Muscle of leg (tissue), 11 donors: ENCODE results near the gene NFIB. TPM values are rescaled to one million over a fixed set of nuclear protein-coding genes. Genes with fewer than 3 reads are reported as not detected.
A peak's percentile ranks its signal among the peaks of the same experiment; 100 is the strongest.

Experiments
- DNase-seq: peaks from one replicate; pipeline ENCODE4 v3.0.0; 2013
- H3K27ac ChIP-seq: one replicate; pipeline ENCODE4 v1.5.1; 2013; ENCODE audit warnings: mild to moderate bottlenecking, low read length, control low read depth
- H3K27me3 ChIP-seq: one replicate; pipeline ENCODE4 v1.6.1; 2013; ENCODE audit warnings: low read length; ENCODE audit not compliant: control insufficient read depth, insufficient read depth
- H3K36me3 ChIP-seq: one replicate; pipeline ENCODE4 v1.6.1; 2013; ENCODE audit warnings: low read length; ENCODE audit not compliant: control insufficient read depth, insufficient read depth
- H3K4me1 ChIP-seq: one replicate; pipeline ENCODE4 v1.6.1; 2013; ENCODE audit warnings: low read length; ENCODE audit not compliant: control insufficient read depth, insufficient read depth
- H3K4me3 ChIP-seq: one replicate; pipeline ENCODE4 v1.5.1; 2013; ENCODE audit warnings: low read length, control low read depth
- H3K9me3 ChIP-seq: replicated peaks from 2 replicates; pipeline ENCODE4 v1.6.1; 2013; ENCODE audit warnings: low read depth, low read length; ENCODE audit not compliant: control insufficient read depth
- whole genome bisulfite sequencing: methylation state at CpG from one replicate; pipeline ENCODE4 v1.1.5; 2013; ENCODE audit warnings: missing lambda C conversion rate; ENCODE audit not compliant: insufficient coverage; 5-methylcytosine and 5-hydroxymethylcytosine counted together
- polyA plus RNA-seq, 8 donors: library from polyadenylated mRNA; unstranded; fragments of 120-200 nt; gene quantifications; one replicate each; pipeline versions ENCODE4 v1.2.1 to v1.2.3, GENCODE V29; 2013; ENCODE audit warnings: inconsistent platforms in 1 of 8, low replicate concordance in 1 of 8; ENCODE audit not compliant: insufficient read length in 8 of 8, insufficient read depth in 1 of 8
- total RNA-seq: library from RNA; stranded (reverse); fragments of 120-200 nt; gene quantifications from one replicate; pipeline ENCODE4 v1.2.4, GENCODE V29; 2013

The NFIB gene
- total and polyA plus RNA-seq, 9 donors: 63.7 to 119 (median 85.8) TPM

- Histone ChIP-seq H3K9me3 (no peaks in the 10 kb centered on the region), H3K4me1 (peaks cover 23% of the 10 kb centered on the region), H3K27me3 (peaks cover under 1% of the 10 kb centered on the region), H3K36me3 (peaks cover 19% of the 10 kb centered on the region), H3K27ac (peak overlapping the region; percentile 71), H3K4me3 (peak overlapping the region; percentile 90)
- 44% methylated on average over 3 of the region's 9 CpGs for WGBS
- DNase-seq: no peak
These were observed 5.7 kb downstream of the NFIB start for GRCh38 chr9:14307989-14308852.

DNA sequence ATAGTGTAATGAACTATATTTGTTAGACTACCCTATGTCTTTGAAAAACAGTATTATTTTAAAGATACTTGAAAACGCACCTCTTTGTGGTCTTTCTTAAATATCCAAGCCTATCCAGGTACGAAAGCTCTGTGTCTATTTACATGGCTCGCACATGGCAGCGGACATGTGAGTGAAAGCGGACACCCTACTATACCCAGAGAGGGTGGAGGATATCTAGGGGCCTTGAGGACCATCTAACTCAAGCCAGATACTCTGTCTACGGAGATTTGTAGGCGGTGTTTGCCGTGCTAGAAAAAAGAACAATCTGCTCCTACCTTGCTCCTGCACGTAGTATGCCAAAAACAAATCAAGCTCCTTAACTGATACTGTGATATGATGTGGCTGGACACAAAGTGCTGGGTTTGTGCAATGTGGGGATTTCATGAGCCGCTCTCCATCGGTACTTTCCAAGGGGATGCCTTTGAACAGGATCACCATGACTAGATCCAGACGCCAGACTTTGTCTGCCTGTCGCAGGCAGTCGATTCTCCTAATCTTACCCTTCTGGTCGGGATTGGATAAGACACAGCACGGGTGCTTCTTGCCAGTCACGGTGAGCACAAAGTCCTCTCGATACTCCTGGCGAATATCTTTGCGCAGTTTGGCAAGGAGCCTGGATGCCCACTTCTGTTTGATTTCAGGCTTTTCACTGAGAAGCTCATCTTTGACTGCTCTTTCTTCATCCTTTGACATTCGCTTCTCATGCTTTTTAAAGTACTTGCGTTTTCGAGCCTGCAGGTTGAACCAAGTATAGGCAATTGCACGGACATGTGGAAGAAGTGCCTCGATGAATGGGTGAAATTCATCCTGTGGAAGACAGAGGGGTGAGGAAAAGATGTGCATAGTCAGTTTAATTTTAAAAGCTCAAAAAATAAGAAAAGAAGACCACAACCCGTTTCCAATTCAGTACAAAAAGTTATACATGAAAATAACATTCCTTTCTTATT, 7.0 kb downstream of the NFIB start:
- Histone ChIP-seq H3K27ac (peak overlapping the region; percentile 71), H3K36me3 (peaks cover 19% of the 10 kb centered on the region), H3K4me3 (peak overlapping the region; percentile 14), H3K9me3 (no peaks in the 10 kb centered on the region), H3K27me3 (no peaks in the 10 kb centered on the region), H3K4me1 (peaks cover 28% of the 10 kb centered on the region)
- DNase-seq: no peak
- 45% methylated on average over 12 of the region's 26 CpGs for whole genome bisulfite sequencing

GRCh38 chr9:14306188-14306587, 7.8 kb downstream of the NFIB start:
- WGBS: no CpG with 5 or more reads among the region's 6 CpGs
- Histone ChIP-seq H3K4me3 (no peak overlapping the region), H3K36me3 (peaks cover 19% of the 10 kb centered on the region), H3K4me1 (peaks cover 33% of the 10 kb centered on the region), H3K27ac (no peak overlapping the region), H3K27me3 (no peaks in the 10 kb centered on the region), H3K9me3 (no peaks in the 10 kb centered on the region)
- no peak for DNase-seq

DNA sequence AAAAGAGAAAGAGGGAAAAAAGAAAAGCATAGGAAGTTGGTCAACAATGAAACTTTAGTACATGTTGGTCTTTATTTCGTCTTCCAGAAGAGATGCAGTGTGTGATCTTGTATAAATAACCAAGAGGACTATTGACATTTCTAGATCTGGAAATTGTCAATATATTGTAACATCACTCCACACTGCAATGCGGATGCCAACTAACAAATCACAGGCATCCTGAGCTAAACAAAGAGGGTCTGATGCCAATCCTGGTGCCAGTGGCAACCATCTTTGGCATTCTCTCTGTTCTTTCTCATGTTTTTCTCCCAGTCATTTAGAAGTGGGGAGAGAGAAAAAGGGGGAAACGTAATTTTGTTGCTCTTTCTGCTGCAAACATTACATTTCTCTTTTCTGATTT, 9.7 kb downstream of the NFIB start:
- Histone ChIP-seq H3K4me3 (no peak overlapping the region), H3K27ac (peak overlapping the region; percentile 67), H3K4me1 (peaks cover 36% of the 10 kb centered on the region)

DNA sequence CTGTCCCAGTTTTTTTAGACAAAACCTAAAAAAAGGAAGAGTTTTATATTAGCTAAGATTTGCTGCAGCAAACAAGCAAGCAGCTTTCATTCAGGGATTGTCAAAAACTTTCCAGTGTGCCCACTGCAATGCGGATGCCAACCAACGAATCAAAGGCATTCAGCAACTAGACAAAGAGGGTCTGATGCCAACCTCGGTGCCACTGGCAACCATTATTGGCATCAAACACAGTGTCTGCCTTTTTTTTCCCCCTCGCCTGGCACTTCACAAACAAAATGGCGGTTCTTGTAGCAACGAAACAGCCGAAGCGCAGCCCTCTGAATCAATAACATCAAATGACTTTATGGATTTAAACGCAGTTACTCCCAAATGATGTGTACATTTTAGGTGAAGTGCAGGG, 10.4 kb downstream of the NFIB start:
- peaks cover 19% of the 10 kb centered on the region for H3K36me3 ChIP-seq
- H3K4me3 ChIP-seq: no peak overlapping the region
- peak; percentile 71 for DNase-seq
- no peaks in the 10 kb centered on the region for H3K27me3 ChIP-seq
- peak overlapping the region; percentile 67 for H3K27ac ChIP-seq
- 66% methylated on average over 3 of the region's 9 CpGs for WGBS
- H3K4me1 ChIP-seq: peaks cover 39% of the 10 kb centered on the region
- no peaks in the 10 kb centered on the region for H3K9me3 ChIP-seq

More for the DNA sequence above, 9.7 kb downstream of the NFIB start:
- WGBS: no CpG with 5 or more reads among the region's 3 CpGs
- H3K9me3 ChIP-seq: no peaks in the 10 kb centered on the region
- H3K27me3 ChIP-seq: no peaks in the 10 kb centered on the region
- DNase-seq: no peak
- peaks cover 19% of the 10 kb centered on the region for H3K36me3 ChIP-seq

GRCh38 chr9:14303100-14303499, 10.8 kb downstream of the NFIB start:
- WGBS: no CpG with 5 or more reads among the region's 2 CpGs
- Histone ChIP-seq H3K4me1 (peaks cover 40% of the 10 kb centered on the region), H3K27me3 (no peaks in the 10 kb centered on the region), H3K27ac (peak overlapping the region; percentile 67), H3K9me3 (no peaks in the 10 kb centered on the region), H3K4me3 (no peak overlapping the region), H3K36me3 (peaks cover 19% of the 10 kb centered on the region)
- DNase-seq: no peak

DNA sequence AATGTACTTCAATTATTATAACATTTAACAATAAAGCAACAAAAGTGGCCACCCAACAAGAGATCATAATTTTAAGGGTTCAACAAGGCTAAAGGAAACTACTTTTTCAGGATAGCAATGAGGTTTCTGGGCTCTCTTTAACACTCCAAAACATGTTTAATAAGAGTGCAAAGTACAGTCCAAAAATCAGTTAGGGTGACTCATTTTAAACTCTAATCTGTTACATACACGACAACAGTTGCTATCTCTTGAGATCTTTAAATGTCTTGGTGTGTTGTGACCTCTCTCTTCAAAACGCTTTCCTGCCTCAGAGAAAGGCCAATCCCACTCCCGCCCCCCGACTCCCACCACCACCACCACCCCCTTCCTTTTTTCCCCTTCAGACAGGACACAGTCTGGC, 11.5 kb downstream of the NFIB start:
- H3K4me1 ChIP-seq: peaks cover 35% of the 10 kb centered on the region
- no peaks in the 10 kb centered on the region for H3K27me3 ChIP-seq
- WGBS: 10% methylated on average over 3 of the region's 4 CpGs
- no peak for DNase-seq
- H3K36me3 ChIP-seq: peaks cover 19% of the 10 kb centered on the region
- H3K9me3 ChIP-seq: no peaks in the 10 kb centered on the region
- H3K27ac ChIP-seq: peak overlapping the region; percentile 67
- no peak overlapping the region for H3K4me3 ChIP-seq

DNA sequence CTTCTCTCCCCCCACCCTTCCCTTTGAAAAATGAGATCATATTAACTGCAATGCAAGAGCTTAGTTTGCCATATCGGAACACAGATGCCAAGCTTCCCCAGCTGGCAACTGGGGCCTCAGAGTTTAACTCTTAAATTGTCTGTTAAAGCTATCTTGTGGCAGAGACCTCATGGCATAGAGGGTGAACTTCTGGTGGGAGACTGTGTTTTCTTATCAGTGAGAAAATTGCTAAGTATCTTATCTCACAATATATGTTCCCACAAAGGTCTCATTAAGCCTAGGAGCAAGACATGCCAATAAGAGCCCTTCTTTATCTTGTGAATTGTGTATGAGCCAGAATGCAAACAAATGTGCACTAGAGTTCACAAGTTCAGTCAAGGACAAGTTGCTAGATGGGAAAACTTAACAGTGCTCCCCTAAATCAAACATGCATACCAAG, 12.3 kb downstream of the NFIB start:
- no CpG with 5 or more reads among the region's 1 CpG for WGBS
- H3K4me3 ChIP-seq: no peak overlapping the region
- peak; percentile 79 for DNase-seq
- no peaks in the 10 kb centered on the region for H3K27me3 ChIP-seq
- H3K27ac ChIP-seq: peak overlapping the region; percentile 67
- peaks cover 13% of the 10 kb centered on the region for H3K36me3 ChIP-seq
- H3K9me3 ChIP-seq: no peaks in the 10 kb centered on the region
- peaks cover 32% of the 10 kb centered on the region for H3K4me1 ChIP-seq

DNA sequence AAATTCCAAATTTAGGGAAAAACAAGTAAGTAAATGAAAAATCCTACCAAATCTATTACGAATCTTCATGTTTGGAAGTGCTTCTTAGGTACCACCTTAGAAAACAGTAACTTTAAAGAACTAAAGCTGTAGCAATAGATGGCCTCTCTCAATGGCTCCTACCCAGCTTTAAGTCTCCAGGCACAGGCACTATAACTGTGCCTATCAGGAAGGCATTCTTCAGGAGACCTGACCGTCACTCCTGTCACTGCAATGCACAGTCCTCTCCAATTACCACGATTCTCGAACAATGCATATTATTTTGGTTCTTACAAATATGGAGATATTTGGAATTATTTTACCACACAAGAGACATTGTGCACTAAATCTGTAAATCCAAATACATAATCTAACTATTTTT, 12.9 kb downstream of the NFIB start:
- no peak for DNase-seq

DNA sequence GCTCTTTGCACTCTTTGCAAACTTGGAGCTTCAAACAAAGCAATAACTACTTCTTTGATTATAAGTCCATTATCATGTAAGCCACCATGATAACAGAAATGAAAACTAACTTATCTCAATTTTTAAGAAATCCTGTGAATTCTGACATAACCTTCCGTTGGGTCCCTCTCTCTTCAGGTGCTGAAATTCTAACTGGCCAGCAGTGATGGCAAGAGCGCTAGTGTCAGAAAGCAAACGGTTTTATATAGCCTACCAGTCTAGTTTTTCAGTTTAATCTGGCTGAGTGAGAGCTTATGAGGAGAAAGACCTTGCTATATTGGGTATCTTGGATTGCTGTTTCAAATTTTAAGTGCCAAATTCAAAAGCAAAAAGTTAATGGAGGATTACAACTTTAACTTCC, 13.4 kb downstream of the NFIB start:
- Histone ChIP-seq H3K4me3 (no peak overlapping the region), H3K36me3 (peaks cover 16% of the 10 kb centered on the region), H3K27ac (peak overlapping the region; percentile 78), H3K27me3 (no peaks in the 10 kb centered on the region), H3K9me3 (no peaks in the 10 kb centered on the region), H3K4me1 (peaks cover 34% of the 10 kb centered on the region)
- no peak for DNase-seq
- WGBS: 40% methylated on average over 1 of the region's 3 CpGs

More for the DNA sequence above, 12.9 kb downstream of the NFIB start:
- peaks cover 34% of the 10 kb centered on the region for H3K4me1 ChIP-seq
- no peaks in the 10 kb centered on the region for H3K27me3 ChIP-seq
- H3K9me3 ChIP-seq: no peaks in the 10 kb centered on the region
- 100% methylated on average over 1 of the region's 4 CpGs for WGBS
- peaks cover 18% of the 10 kb centered on the region for H3K36me3 ChIP-seq
- peak overlapping the region; percentile 78 for H3K27ac ChIP-seq
- no peak overlapping the region for H3K4me3 ChIP-seq
